Gastroesophageal sphincter (tissue), 4 donors: ENCODE measurements around the gene LPCAT1. TPM values are rescaled to one million over a fixed set of nuclear protein-coding genes. Genes with fewer than 3 reads are reported as not detected.
A peak's percentile ranks its signal among the peaks of the same experiment; 100 is the strongest.
"Not testable (repeated sequence)": the region's sequence is repeated elsewhere in the genome, so short reads cannot be mapped to it uniquely, and the experiment has no call there.

Experiments used
- ATAC-seq: fragments of 150-250 bp; one replicate; pipeline ENCODE4 v1.9.1; 2016; ENCODE audit warnings: mild to moderate bottlenecking, moderate library complexity
- H3K27ac ChIP-seq, 4 donors: fragments of 200-600 bp; sonication (generic) in 3 of 4; 1 replicate in 3 of 4; 2 replicates in 1 of 4; pipeline ENCODE4 v1.5.1; 2016 to 2019
- H3K27me3 ChIP-seq: fragments of 200-600 bp; sonication (generic); one replicate; pipeline ENCODE4 v1.5.1; 2019
- H3K36me3 ChIP-seq, 2 donors: fragments of 200-600 bp; sonication (generic); one replicate each; pipeline ENCODE4 v1.5.1; 2019; ENCODE audit warnings: control low read depth in 1 of 2
- H3K4me1 ChIP-seq, 3 donors: fragments of 200-600 bp; sonication (generic); 1 replicate in 2 of 3; 2 replicates in 1 of 3; pipeline ENCODE4 v1.5.1; 2016 to 2019; ENCODE audit warnings: control low read depth in 2 of 3
- H3K4me3 ChIP-seq, 2 donors: fragments of 200-600 bp; sonication (generic); one replicate each; pipeline ENCODE4 v1.5.1; 2019; ENCODE audit warnings: mild to moderate bottlenecking in 1 of 2, moderate library complexity in 1 of 2
- H3K9me3 ChIP-seq, 3 donors: fragments of 200-600 bp; sonication (generic); one replicate each; pipeline ENCODE4 v1.5.1; 2017 to 2019; ENCODE audit warnings: control low read depth in 2 of 3
- EP300 ChIP-seq: sonication (generic); formaldehyde crosslinking; IDR thresholded peaks from one replicate; pipeline ENCODE4 v1.6.1; 2017; ENCODE audit warnings: antibody characterized with exemption, mild to moderate bottlenecking
- POLR2A ChIP-seq, 2 donors: fragments of 450-650 bp; IDR thresholded peaks; one replicate each; pipeline ENCODE4 v1.6.1; 2017; ENCODE audit warnings: antibody characterized with exemption in 2 of 2, mild to moderate bottlenecking in 2 of 2, moderate library complexity in 1 of 2
- POLR2AphosphoS5 ChIP-seq: sonication (generic); formaldehyde crosslinking; IDR thresholded peaks from one replicate; pipeline ENCODE4 v1.6.1; 2017; ENCODE audit warnings: antibody characterized with exemption
- WGBS, 2 donors: methylation state at CpG; one replicate each; pipeline ENCODE4 v1.1.5; 2018; ENCODE audit warnings: low coverage in 1 of 2; 5-methylcytosine and 5-hydroxymethylcytosine counted together
- total RNA-seq, 4 donors: library from RNA; depleted of rRNA; stranded (reverse); fragments of >200 nt; gene quantifications; one replicate each; pipeline ENCODE4 v1.1.0, GENCODE V29; 2016
- TF ChIP-seq, protein P1 (sequence below), 4 experiments: fragments of 200-600 bp in 2 of 4; fragments of 450-650 bp in 2 of 4; sonication (generic) in 1 of 4; IDR thresholded peaks; one replicate each; pipeline ENCODE4 v1.5.1; 2017 to 2019; ENCODE audit warnings: antibody characterized with exemption in 4 of 4, mild to moderate bottlenecking in 2 of 4, moderate library complexity in 2 of 4

Gene LPCAT1, protein sequence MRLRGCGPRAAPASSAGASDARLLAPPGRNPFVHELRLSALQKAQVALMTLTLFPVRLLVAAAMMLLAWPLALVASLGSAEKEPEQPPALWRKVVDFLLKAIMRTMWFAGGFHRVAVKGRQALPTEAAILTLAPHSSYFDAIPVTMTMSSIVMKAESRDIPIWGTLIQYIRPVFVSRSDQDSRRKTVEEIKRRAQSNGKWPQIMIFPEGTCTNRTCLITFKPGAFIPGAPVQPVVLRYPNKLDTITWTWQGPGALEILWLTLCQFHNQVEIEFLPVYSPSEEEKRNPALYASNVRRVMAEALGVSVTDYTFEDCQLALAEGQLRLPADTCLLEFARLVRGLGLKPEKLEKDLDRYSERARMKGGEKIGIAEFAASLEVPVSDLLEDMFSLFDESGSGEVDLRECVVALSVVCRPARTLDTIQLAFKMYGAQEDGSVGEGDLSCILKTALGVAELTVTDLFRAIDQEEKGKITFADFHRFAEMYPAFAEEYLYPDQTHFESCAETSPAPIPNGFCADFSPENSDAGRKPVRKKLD
- 10 to 100 TPM; 20.3 to 52.6 (median 31.8) TPM for total RNA-seq

DNA sequence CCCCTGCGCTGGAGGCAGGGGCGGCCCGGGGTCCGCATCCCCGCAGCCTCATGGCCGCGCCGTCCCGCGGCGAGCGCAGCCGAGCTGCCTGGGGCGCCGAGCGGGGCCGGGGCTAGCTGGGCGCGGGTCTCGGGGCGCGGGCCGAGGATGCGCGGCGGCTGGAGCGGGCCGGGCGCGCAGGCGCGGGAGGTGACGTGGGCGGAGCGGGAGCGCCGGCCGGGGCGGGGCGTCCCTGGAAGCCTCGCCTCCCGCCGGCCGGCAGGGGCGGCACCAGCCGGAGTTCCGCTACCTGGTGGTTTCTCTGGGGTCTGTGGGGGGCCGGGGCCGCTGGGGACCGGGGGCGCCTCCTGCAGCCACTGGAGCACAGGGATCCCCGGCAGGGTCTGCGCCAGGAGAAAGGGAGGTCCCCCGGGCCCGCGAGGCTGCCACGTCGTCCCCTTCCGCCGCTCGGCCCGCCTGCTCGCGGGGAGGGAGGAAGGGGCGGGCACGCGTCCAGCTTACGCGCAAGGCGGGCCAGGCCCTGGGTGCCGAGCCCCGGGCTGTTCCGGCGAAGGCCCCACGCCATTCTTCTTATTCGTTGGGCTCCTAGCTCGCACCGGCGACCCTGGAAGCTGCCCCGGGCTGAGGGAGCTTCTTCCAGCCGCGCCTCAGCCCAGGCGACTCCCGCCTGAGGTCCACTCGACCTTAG, at the start of gene LPCAT1:
TSS of gene LPCAT1 (minus strand) at position 168 of the 688 bp plus-strand sequence. CDS start at position 52, 116 bp downstream.
- no CpG with 5 or more reads among the region's 85 CpGs for WGBS, 2 donors
- H3K27me3 ChIP-seq, result no peaks in the 10 kb centered on the region

DNA sequence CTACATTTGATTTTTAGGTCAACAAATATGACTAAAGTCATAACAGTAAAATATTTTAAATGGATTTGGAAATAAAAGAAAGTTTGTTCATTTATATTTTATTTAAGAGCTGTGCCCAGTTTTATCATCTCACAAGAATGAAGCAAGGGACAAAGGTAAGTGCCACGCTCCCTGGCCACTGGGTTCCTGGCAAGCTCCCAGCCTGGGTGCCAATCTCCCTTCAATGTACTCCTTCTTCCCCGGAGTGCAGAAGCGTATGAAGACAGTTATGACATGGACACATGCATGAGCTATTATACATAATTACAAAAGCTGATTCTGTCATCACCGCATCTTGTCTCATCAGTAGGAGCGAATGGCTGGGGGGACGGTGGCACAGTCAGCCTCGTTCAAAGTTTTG, 48.1 kb upstream of the LPCAT1 start:
- ATAC-seq, H3K9me3 ChIP-seq, H3K27me3 ChIP-seq, H3K4me3 ChIP-seq, H3K27ac ChIP-seq: not testable (repeated sequence)
- WGBS, 2 donors, result 90 to 95% methylated on average over 4 to 7 of the region's 7 CpGs
- H3K4me1 ChIP-seq, result peaks cover 0 to 23% (median 9%) of the 10 kb centered on the region in 3 donors
- H3K36me3 ChIP-seq, result peaks cover 0 to 47% of the 10 kb centered on the region in 2 donors

More for the DNA sequence above, at the start of gene LPCAT1:
- ATAC-seq, result peak; percentile 94
- Histone ChIP-seq H3K4me3 (peak within 1 kb of the TSS; percentile 87 to 94), H3K9me3 (no peaks in the 10 kb centered on the region), H3K27ac (peak within 1 kb of the TSS; percentile 74 to 93 (median 90)), H3K36me3 (peaks cover 0 to 19% of the 10 kb centered on the region in 2 donors), H3K4me1 (peaks cover 0 to 33% (median 18%) of the 10 kb centered on the region in 3 donors)
- TF ChIP-seq EP300 (no peak), POLR2A (IDR thresholded peaks at IDR 0.05) (peak; percentile 25 to 53), POLR2AphosphoS5 (peak; percentile 41)
- TF ChIP-seq, protein P1, sequence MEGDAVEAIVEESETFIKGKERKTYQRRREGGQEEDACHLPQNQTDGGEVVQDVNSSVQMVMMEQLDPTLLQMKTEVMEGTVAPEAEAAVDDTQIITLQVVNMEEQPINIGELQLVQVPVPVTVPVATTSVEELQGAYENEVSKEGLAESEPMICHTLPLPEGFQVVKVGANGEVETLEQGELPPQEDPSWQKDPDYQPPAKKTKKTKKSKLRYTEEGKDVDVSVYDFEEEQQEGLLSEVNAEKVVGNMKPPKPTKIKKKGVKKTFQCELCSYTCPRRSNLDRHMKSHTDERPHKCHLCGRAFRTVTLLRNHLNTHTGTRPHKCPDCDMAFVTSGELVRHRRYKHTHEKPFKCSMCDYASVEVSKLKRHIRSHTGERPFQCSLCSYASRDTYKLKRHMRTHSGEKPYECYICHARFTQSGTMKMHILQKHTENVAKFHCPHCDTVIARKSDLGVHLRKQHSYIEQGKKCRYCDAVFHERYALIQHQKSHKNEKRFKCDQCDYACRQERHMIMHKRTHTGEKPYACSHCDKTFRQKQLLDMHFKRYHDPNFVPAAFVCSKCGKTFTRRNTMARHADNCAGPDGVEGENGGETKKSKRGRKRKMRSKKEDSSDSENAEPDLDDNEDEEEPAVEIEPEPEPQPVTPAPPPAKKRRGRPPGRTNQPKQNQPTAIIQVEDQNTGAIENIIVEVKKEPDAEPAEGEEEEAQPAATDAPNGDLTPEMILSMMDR (IDR thresholded peaks at IDR 0.05), result peak in 3 of 4 experiments; percentile 24 to 56 (median 36)

DNA sequence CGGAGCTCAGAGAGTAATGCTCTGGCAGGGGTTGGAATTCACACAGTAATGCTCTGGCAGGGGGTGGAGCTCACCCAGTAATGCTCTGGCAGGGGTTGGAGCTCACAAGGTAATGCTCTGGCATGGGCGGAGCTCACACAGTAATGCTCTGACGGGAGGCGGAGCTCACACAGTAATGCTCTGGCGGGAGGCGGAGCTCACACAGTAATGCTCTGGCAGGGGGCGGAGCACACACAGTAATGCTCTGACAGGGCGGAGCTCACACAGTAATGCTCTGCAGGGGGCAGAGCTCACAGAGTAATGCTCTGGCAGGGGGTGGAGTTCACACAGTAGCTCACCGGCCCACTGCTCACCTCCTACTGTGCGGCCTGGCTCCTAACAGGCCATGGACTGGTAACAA, 47.2 kb upstream of the LPCAT1 start:
- WGBS, 2 donors, result 96% methylated on average over 7 of the region's 10 CpGs; no CpG with 5 or more reads in 1 of the 2 donors
- peaks cover 0 to 46% of the 10 kb centered on the region in 2 donors for H3K36me3 ChIP-seq
- H3K27me3 ChIP-seq, result no peaks in the 10 kb centered on the region
- no peaks in the 10 kb centered on the region for H3K9me3 ChIP-seq
- H3K4me3 ChIP-seq, result no peak overlapping the region
- TF ChIP-seq, protein P1 (IDR thresholded peaks at IDR 0.05), result no peak
- TF ChIP-seq POLR2A (IDR thresholded peaks at IDR 0.05), result no peak
- TF ChIP-seq POLR2AphosphoS5, result no peak
- TF ChIP-seq EP300, result no peak
- H3K4me1 ChIP-seq, result peaks cover 0 to 23% (median 9%) of the 10 kb centered on the region in 3 donors
- no peak overlapping the region for H3K27ac ChIP-seq
- no peak for ATAC-seq

DNA sequence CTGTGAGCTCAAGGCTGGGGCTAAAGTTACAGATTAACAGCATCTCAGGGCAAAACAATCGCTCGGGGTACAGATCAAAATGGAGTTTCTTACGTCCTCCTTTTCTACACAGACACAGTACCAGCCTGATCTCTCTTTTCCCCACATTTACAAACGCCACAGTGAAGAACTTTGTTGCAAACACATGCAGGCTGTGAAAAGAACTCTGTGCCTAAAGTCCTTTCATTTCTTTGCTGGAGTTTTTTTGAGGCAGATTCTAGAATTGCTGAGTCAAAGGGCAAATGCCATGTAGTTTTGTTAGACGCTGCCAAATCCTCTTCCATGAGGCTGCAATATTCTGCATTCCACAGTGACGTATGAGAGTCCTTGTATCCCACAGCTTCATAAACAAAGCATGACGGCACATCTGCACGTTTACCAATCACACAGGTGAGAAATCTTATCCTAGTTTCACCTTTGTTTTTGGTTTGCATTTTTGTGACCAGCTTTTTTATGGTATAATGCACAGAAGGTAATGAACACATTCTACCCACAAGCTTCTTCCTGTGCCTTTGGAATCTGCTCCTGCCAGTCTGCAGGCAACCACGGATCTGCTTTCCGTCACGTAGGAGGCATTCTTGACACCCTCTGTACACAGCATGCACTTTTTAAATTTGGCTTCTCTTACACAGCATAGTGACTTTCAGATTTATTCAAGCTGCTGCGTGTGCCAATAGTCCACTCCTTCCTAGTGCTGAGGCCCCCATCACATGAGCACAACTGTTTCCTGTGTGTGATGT, 44.6 kb upstream of the LPCAT1 start:
- TF ChIP-seq POLR2AphosphoS5 (peak; percentile 77), POLR2A (IDR thresholded peaks at IDR 0.05) (no peak)
- WGBS, 2 donors, result 14 to 19% methylated on average over 10 to 12 of the region's 12 CpGs
- peaks cover 0 to 23% (median 9%) of the 10 kb centered on the region in 3 donors for H3K4me1 ChIP-seq
- H3K36me3 ChIP-seq, result peaks cover 0 to 27% of the 10 kb centered on the region in 2 donors
- H3K27me3 ChIP-seq, result no peaks in the 10 kb centered on the region
- ATAC-seq, result peak; percentile 84
- peak overlapping the region; percentile 24 to 77 (median 71) for H3K27ac ChIP-seq
- no peaks in the 10 kb centered on the region for H3K9me3 ChIP-seq
- H3K4me3 ChIP-seq, result no peak overlapping the region

DNA sequence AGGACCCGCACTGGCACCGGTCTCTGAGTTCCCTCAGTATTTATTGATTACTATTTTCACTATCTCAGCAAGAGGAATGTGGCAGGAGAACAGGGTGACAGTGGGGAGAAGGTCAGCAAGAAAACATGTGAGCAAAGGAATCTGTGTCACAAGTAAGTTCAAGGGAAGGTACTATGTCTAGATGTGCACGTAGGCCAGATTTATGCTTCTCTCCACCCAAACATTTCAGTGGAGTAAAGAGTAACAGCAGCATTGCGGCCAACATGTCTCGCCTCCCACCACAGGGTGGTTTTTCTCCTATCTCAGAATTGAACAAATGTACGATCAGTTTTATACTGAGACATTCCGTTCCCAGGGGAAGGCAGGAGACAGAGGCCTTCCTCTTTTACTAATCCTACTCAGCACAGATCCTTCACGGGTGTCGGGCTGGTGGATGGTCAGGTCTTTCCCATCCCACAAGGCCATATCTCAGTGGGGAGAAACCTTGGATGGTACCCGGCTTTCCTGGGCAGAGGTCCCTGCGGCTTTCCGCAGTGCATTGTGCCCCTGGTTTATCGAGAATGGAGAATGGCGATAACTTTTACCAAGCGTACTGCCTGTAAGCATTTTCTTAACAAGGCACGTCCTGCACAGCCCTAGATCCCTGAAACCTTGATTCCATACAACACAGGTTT, 43.9 kb upstream of the LPCAT1 start:
- not testable (repeated sequence) for H3K9me3 ChIP-seq, H3K4me3 ChIP-seq, ATAC-seq, H3K27me3 ChIP-seq
- Histone ChIP-seq H3K36me3 (peaks cover 0 to 20% of the 10 kb centered on the region in 2 donors), H3K27ac (peak overlapping the region; percentile 24 to 77 (median 71)), H3K4me1 (peaks cover 0 to 23% (median 9%) of the 10 kb centered on the region in 3 donors)
- WGBS, 2 donors, result 92% methylated on average over 6 to 11 of the region's 16 CpGs
